GM23338 (cell line): ENCODE results near the gene PMVK. TPM values are rescaled to one million over a fixed set of nuclear protein-coding genes. Genes with fewer than 3 reads are reported as not detected.

Source experiments
- ATAC-seq: fragments of 200-7000 bp; cut with Tn5 transposase; 3 replicates; pipeline ENCODE4 v1.9.1; 2020
- DNase-seq: peaks from one replicate; pipeline ENCODE4 v3.0.0-alpha.2; 2015; ENCODE audit warnings: low spot score
- H2AFZ ChIP-seq: fragments of 200-600 bp; sonication (generic); 2 replicates; pipeline ENCODE4 v1.8.0; 2016; ENCODE audit warnings: antibody characterized with exemption, mild to moderate bottlenecking, moderate library complexity
- H3F3A ChIP-seq: fragments of 200-600 bp; sonication (generic); replicated peaks from 2 replicates; pipeline ENCODE4 v1.8.0; 2017; ENCODE audit warnings: antibody characterized with exemption, mixed run types, low read depth
- H3K27ac ChIP-seq: fragments of 200-600 bp; sonication (generic); 2 replicates; pipeline ENCODE4 v1.6.1; 2016; ENCODE audit warnings: low read depth
- H3K27me3 ChIP-seq: fragments of 200-600 bp; sonication (generic); 2 replicates; pipeline ENCODE4 v1.8.0; 2016; ENCODE audit warnings: mild to moderate bottlenecking, mixed run types, moderate library complexity; ENCODE audit not compliant: insufficient read depth
- H3K36me3 ChIP-seq: fragments of 200-600 bp; sonication (generic); 2 replicates; pipeline ENCODE4 v1.8.0; 2016; ENCODE audit warnings: mild to moderate bottlenecking; ENCODE audit not compliant: insufficient read depth
- H3K4me1 ChIP-seq: fragments of 200-600 bp; sonication (generic); 2 replicates; pipeline ENCODE4 v1.8.0; 2016; ENCODE audit warnings: mild to moderate bottlenecking, moderate library complexity; ENCODE audit not compliant: insufficient read depth
- H3K4me2 ChIP-seq: fragments of 200-600 bp; sonication (generic); 2 replicates; pipeline ENCODE4 v1.7.1; 2017; ENCODE audit warnings: mixed run types
- H3K4me3 ChIP-seq: fragments of 200-600 bp; sonication (generic); 2 replicates; pipeline ENCODE4 v1.6.1; 2016; ENCODE audit warnings: mixed run types
- H3K79me2 ChIP-seq: fragments of 200-600 bp; sonication (generic); replicated peaks from 2 replicates; pipeline ENCODE4 v1.8.0; 2017; ENCODE audit warnings: mild to moderate bottlenecking; ENCODE audit not compliant: insufficient read depth
- H3K9me2 ChIP-seq: fragments of 200-600 bp; sonication (generic); 2 replicates; pipeline ENCODE4 v1.8.0; 2017; ENCODE audit not compliant: insufficient read depth
- H4K20me1 ChIP-seq: fragments of 200-600 bp; sonication (generic); replicated peaks from 2 replicates; pipeline ENCODE4 v1.8.0; 2017; ENCODE audit warnings: mild to moderate bottlenecking; ENCODE audit not compliant: insufficient read depth
- H3K27ac Mint-ChIP-seq: 2 replicates; pipeline ENCODE4 v1.8.0; 2020; ENCODE audit warnings: inconsistent platforms, mild to moderate bottlenecking, moderate library complexity, mixed read lengths
- H3K27me3 Mint-ChIP-seq: 3 replicates; pipeline ENCODE4 v1.8.0; 2022; ENCODE audit warnings: low read depth, mild to moderate bottlenecking, moderate library complexity, mixed read lengths, inconsistent platforms; ENCODE audit not compliant: insufficient read depth, poor library complexity
- H3K36me3 Mint-ChIP-seq: 3 replicates; pipeline ENCODE4 v1.8.0; 2021; ENCODE audit warnings: low read depth, mild to moderate bottlenecking, inconsistent platforms, moderate library complexity, mixed read lengths
- H3K4me1 Mint-ChIP-seq: 3 replicates; pipeline ENCODE4 v1.8.0; 2020; ENCODE audit warnings: mild to moderate bottlenecking, inconsistent platforms, mixed read lengths
- H3K4me3 Mint-ChIP-seq: 3 replicates; pipeline ENCODE4 v1.8.0; 2021; ENCODE audit warnings: moderate library complexity, mild to moderate bottlenecking, inconsistent platforms, mixed read lengths
- H3K9me3 Mint-ChIP-seq: 3 replicates; pipeline ENCODE4 v1.8.0; 2020; ENCODE audit warnings: moderate library complexity, mild to moderate bottlenecking, inconsistent platforms, mixed read lengths
- CREB1 ChIP-seq: fragments of 250-450 bp; sonication (Bioruptor Pico); IDR thresholded peaks from 2 replicates; pipeline ENCODE4 v1.5.0; 2020; ENCODE audit warnings: low read depth, mild to moderate bottlenecking, moderate library complexity
- EZH2 ChIP-seq: fragments of 200-600 bp; sonication (generic); IDR thresholded peaks from one replicate; pipeline ENCODE4 v1.8.0; 2017; ENCODE audit warnings: antibody characterized with exemption, mild to moderate bottlenecking, low read depth; ENCODE audit not compliant: unreplicated experiment
- EZH2phosphoT487 ChIP-seq: fragments of 200-600 bp; sonication (generic); IDR thresholded peaks from one replicate; pipeline ENCODE4 v1.8.1; 2018; ENCODE audit warnings: antibody characterized with exemption; ENCODE audit not compliant: unreplicated experiment
- JUNB ChIP-seq: IDR thresholded peaks from one replicate; pipeline ENCODE4 v1.6.1; 2016; ENCODE audit warnings: antibody characterized with exemption; ENCODE audit not compliant: unreplicated experiment
- NANOG ChIP-seq: IDR thresholded peaks from 2 replicates; pipeline ENCODE4 v1.6.1; 2016; ENCODE audit warnings: antibody characterized with exemption, borderline replicate concordance
- POLR2AphosphoS5 ChIP-seq: IDR thresholded peaks from 2 replicates; pipeline ENCODE4 v1.6.1; 2016; ENCODE audit warnings: antibody characterized with exemption, low read depth
- STAT1 ChIP-seq: IDR thresholded peaks from one replicate; pipeline ENCODE4 v1.6.1; 2016; ENCODE audit warnings: antibody characterized with exemption; ENCODE audit not compliant: unreplicated experiment
- ZNF114 ChIP-seq: fragments of 250-450 bp; sonication (Bioruptor Pico); IDR thresholded peaks from 2 replicates; pipeline ENCODE4 v1.5.0; 2020; ENCODE audit warnings: mild to moderate bottlenecking, moderate library complexity
- ZNF331 ChIP-seq: fragments of 250-450 bp; sonication (Bioruptor Pico); IDR thresholded peaks from 2 replicates; pipeline ENCODE4 v1.5.0; 2020; ENCODE audit warnings: low read depth, mild to moderate bottlenecking, moderate library complexity
- polyA plus RNA-seq: library from polyadenylated mRNA; unstranded; fragments of >200 nt; fragmentation: Nextera tagmentation; extraction: Ambion mirVana; gene quantifications from 2 replicates; pipeline ENCODE4 v1.2.1, GENCODE V29; 2016
- total RNA-seq: library from RNA; depleted of rRNA; stranded (reverse); fragments of >200 nt; shearing (Covaris generic); gene quantifications from 2 replicates; pipeline ENCODE4 v1.2.3, GENCODE V29; 2014
- TF ChIP-seq, protein P1 (sequence below): fragments of 250-450 bp; sonication (Bioruptor Pico); IDR thresholded peaks from 2 replicates; pipeline ENCODE4 v1.5.0; 2020; ENCODE audit warnings: mild to moderate bottlenecking, moderate library complexity
- TF ChIP-seq, protein P2 (sequence below), 2 experiments: fragments of 200-600 bp in 1 of 2; sonication (generic) in 1 of 2; conservative IDR thresholded peaks; 2 replicates each; pipeline versions ENCODE4 v1.5.1 to v1.6.1; 2016 to 2017; ENCODE audit warnings: antibody characterized with exemption in 2 of 2, low read depth in 2 of 2, mild to moderate bottlenecking in 2 of 2, moderate library complexity in 1 of 2
- TF ChIP-seq, protein P3 (sequence below): IDR thresholded peaks from 2 replicates; pipeline ENCODE4 v1.6.1; 2016; ENCODE audit warnings: antibody characterized with exemption
- TF ChIP-seq, protein P4 (sequence below): IDR thresholded peaks from one replicate; pipeline ENCODE4 v1.6.1; 2018; ENCODE audit warnings: antibody characterized with exemption; ENCODE audit not compliant: unreplicated experiment

The PMVK gene
- total and polyA plus RNA-seq, 2 experiments from 2014 or later: 8.1 to 25.0 TPM

DNA sequence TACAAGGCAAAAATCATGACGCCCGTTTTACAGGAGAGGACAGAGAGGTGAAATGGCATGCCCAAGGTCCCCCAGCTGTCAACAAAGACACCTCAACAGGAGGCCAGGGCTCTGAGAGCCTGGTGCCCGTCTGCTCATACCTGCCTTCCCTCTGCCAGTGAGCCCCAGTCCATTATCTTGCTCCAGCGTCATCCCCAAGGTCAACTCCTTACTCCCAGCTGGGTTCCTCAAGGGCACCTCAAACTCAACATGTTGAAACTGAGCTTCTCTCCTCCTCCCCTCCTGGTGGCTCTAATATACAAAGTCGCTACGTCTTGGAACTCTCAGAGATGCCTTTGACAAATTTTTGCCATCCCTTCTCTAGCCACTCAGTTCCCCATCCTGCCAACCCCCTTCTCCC is 16.1 kb upstream of the PMVK start:
- Mint-ChIP-seq H3K4me3 (no peak overlapping the region; the same call in 2 of the 3 replicates), H3K9me3 (no peaks in the 10 kb centered on the region), H3K4me1 (peaks cover 49% of the 10 kb centered on the region), H3K27me3 (peaks cover 31% of the 10 kb centered on the region), H3K27ac (no peak overlapping the region), H3K36me3 (peaks cover under 1% of the 10 kb centered on the region; the same call in 2 of the 3 replicates)
- no peak overlapping the region for H3K4me2 ChIP-seq
- H3K27me3 ChIP-seq: no peaks in the 10 kb centered on the region
- TF ChIP-seq, protein P1, sequence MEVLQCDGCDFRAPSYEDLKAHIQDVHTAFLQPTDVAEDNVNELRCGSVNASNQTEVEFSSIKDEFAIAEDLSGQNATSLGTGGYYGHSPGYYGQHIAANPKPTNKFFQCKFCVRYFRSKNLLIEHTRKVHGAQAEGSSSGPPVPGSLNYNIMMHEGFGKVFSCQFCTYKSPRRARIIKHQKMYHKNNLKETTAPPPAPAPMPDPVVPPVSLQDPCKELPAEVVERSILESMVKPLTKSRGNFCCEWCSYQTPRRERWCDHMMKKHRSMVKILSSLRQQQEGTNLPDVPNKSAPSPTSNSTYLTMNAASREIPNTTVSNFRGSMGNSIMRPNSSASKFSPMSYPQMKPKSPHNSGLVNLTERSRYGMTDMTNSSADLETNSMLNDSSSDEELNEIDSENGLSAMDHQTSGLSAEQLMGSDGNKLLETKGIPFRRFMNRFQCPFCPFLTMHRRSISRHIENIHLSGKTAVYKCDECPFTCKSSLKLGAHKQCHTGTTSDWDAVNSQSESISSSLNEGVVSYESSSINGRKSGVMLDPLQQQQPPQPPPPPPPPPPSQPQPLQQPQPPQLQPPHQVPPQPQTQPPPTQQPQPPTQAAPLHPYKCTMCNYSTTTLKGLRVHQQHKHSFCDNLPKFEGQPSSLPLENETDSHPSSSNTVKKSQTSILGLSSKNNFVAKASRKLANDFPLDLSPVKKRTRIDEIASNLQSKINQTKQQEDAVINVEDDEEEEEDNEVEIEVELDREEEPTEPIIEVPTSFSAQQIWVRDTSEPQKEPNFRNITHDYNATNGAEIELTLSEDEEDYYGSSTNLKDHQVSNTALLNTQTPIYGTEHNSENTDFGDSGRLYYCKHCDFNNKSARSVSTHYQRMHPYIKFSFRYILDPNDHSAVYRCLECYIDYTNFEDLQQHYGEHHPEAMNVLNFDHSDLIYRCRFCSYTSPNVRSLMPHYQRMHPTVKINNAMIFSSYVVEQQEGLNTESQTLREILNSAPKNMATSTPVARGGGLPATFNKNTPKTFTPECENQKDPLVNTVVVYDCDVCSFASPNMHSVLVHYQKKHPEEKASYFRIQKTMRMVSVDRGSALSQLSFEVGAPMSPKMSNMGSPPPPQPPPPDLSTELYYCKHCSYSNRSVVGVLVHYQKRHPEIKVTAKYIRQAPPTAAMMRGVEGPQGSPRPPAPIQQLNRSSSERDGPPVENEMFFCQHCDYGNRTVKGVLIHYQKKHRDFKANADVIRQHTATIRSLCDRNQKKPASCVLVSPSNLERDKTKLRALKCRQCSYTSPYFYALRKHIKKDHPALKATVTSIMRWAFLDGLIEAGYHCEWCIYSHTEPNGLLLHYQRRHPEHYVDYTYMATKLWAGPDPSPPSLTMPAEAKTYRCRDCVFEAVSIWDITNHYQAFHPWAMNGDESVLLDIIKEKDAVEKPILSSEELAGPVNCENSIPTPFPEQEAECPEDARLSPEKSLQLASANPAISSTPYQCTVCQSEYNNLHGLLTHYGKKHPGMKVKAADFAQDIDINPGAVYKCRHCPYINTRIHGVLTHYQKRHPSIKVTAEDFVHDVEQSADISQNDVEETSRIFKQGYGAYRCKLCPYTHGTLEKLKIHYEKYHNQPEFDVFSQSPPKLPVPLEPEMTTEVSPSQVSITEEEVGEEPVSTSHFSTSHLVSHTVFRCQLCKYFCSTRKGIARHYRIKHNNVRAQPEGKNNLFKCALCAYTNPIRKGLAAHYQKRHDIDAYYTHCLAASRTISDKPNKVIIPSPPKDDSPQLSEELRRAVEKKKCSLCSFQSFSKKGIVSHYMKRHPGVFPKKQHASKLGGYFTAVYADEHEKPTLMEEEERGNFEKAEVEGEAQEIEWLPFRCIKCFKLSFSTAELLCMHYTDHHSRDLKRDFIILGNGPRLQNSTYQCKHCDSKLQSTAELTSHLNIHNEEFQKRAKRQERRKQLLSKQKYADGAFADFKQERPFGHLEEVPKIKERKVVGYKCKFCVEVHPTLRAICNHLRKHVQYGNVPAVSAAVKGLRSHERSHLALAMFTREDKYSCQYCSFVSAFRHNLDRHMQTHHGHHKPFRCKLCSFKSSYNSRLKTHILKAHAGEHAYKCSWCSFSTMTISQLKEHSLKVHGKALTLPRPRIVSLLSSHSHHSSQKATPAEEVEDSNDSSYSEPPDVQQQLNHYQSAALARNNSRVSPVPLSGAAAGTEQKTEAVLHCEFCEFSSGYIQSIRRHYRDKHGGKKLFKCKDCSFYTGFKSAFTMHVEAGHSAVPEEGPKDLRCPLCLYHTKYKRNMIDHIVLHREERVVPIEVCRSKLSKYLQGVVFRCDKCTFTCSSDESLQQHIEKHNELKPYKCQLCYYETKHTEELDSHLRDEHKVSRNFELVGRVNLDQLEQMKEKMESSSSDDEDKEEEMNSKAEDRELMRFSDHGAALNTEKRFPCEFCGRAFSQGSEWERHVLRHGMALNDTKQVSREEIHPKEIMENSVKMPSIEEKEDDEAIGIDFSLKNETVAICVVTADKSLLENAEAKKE: no peak
- TF ChIP-seq, protein P2, sequence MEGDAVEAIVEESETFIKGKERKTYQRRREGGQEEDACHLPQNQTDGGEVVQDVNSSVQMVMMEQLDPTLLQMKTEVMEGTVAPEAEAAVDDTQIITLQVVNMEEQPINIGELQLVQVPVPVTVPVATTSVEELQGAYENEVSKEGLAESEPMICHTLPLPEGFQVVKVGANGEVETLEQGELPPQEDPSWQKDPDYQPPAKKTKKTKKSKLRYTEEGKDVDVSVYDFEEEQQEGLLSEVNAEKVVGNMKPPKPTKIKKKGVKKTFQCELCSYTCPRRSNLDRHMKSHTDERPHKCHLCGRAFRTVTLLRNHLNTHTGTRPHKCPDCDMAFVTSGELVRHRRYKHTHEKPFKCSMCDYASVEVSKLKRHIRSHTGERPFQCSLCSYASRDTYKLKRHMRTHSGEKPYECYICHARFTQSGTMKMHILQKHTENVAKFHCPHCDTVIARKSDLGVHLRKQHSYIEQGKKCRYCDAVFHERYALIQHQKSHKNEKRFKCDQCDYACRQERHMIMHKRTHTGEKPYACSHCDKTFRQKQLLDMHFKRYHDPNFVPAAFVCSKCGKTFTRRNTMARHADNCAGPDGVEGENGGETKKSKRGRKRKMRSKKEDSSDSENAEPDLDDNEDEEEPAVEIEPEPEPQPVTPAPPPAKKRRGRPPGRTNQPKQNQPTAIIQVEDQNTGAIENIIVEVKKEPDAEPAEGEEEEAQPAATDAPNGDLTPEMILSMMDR (conservative IDR thresholded peaks at IDR 0.05; ENCODE audit: low read depth in 2 of 2): no peak
- TF ChIP-seq STAT1: no peak
- TF ChIP-seq EZH2phosphoT487: no peak
- TF ChIP-seq ZNF114 (CRISPR knock-in tag): no peak
- TF ChIP-seq, protein P3, sequence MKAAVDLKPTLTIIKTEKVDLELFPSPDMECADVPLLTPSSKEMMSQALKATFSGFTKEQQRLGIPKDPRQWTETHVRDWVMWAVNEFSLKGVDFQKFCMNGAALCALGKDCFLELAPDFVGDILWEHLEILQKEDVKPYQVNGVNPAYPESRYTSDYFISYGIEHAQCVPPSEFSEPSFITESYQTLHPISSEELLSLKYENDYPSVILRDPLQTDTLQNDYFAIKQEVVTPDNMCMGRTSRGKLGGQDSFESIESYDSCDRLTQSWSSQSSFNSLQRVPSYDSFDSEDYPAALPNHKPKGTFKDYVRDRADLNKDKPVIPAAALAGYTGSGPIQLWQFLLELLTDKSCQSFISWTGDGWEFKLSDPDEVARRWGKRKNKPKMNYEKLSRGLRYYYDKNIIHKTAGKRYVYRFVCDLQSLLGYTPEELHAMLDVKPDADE: no peak
- TF ChIP-seq JUNB: no peak
- TF ChIP-seq, protein P4, sequence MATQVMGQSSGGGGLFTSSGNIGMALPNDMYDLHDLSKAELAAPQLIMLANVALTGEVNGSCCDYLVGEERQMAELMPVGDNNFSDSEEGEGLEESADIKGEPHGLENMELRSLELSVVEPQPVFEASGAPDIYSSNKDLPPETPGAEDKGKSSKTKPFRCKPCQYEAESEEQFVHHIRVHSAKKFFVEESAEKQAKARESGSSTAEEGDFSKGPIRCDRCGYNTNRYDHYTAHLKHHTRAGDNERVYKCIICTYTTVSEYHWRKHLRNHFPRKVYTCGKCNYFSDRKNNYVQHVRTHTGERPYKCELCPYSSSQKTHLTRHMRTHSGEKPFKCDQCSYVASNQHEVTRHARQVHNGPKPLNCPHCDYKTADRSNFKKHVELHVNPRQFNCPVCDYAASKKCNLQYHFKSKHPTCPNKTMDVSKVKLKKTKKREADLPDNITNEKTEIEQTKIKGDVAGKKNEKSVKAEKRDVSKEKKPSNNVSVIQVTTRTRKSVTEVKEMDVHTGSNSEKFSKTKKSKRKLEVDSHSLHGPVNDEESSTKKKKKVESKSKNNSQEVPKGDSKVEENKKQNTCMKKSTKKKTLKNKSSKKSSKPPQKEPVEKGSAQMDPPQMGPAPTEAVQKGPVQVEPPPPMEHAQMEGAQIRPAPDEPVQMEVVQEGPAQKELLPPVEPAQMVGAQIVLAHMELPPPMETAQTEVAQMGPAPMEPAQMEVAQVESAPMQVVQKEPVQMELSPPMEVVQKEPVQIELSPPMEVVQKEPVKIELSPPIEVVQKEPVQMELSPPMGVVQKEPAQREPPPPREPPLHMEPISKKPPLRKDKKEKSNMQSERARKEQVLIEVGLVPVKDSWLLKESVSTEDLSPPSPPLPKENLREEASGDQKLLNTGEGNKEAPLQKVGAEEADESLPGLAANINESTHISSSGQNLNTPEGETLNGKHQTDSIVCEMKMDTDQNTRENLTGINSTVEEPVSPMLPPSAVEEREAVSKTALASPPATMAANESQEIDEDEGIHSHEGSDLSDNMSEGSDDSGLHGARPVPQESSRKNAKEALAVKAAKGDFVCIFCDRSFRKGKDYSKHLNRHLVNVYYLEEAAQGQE: no peak
- no peak for TF ChIP-seq ZNF331 (CRISPR knock-in tag)
- no peak for TF ChIP-seq NANOG
- TF ChIP-seq POLR2AphosphoS5: no peak
- TF ChIP-seq CREB1 (CRISPR knock-in tag): no peak
- no peak for TF ChIP-seq EZH2
- H4K20me1 ChIP-seq: peaks cover 9% of the 10 kb centered on the region; the same call in 1 of the 2 replicates
- no peak overlapping the region for H2AFZ ChIP-seq
- no peaks in the 10 kb centered on the region for H3K36me3 ChIP-seq
- peaks cover 25% of the 10 kb centered on the region for H3K4me1 ChIP-seq
- H3K79me2 ChIP-seq: no peaks in the 10 kb centered on the region
- H3K4me3 ChIP-seq: no peak overlapping the region
- no peaks in the 10 kb centered on the region for H3K9me2 ChIP-seq
- ATAC-seq (no peak), DNase-seq (no peak)
- H3K27ac ChIP-seq: no peak overlapping the region
- H3F3A ChIP-seq: peaks cover 10% of the 10 kb centered on the region
